Measurements from ENCODE around the gene APPBP2.
"Not testable (repeated sequence)": the region's sequence is repeated elsewhere in the genome, so short reads cannot be mapped to it uniquely, and the experiment has no call there.

The APPBP2 gene

DNA sequence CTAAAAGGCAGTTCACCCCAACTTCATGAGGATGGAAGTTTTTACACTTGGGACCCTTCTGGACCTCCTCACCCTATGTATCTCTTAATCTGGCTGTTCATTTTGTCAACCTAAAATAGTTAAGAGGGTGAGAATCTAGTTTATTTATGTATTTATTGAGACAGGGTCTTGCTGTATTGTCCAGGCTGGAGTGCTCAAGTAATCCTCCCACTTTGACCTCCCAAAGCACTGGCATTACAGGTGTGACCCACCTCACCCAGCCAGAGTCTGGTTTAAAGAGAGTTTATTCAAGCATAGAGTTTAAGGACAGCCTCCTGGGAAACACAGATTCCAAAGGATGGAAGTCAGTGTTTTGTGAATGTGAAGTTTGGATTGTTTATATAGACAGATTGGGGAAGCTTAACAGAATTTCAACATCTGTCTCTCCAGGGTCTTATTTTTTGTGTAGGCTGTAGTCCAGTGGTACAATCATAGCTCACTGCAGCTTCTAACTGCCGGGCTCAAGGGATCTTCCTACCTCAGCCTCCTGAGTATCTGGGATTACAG is 8.0 kb upstream of the APPBP2 start:
- DNase-seq, result no peak

DNA sequence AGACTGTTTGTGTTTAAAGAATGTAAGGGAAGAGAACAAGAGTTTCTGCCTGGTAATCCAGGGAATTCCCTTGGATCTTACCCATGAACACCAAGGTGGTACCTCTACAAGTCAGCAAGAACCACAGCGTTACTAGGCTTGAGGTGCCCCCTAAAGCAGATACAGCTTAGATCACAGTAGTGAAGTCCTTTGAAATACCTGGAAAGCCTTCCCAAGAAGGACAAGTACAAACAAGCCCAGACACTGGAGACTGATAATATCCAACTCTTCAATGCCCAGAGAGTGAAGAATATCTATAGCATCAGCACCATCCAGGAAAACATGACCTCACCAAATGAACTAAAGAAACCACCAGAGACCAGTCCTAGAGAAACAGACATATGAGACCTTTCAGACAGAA is 3.8 kb upstream of the APPBP2 start:
- no peak for DNase-seq

DNA sequence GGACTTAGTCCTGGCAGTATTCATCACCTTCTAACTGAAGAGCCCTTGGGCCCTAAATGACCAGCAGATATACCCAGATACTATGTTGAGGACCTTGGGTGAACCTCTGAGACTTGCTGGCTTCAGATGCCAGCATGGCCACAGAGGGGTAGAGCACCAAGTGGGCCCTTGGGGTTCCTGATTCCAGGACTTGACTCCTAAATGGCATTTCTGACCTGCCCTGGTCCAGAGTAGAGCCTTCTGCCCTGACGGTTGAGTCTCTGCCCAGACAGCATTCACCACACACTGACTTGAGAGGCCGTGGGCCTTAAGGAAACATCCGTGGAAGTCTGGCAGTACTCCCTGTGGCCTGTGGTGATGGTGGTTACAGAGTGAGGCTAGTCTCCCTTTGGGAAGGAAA is 2.8 kb upstream of the APPBP2 start:
- no peak for DNase-seq

DNA sequence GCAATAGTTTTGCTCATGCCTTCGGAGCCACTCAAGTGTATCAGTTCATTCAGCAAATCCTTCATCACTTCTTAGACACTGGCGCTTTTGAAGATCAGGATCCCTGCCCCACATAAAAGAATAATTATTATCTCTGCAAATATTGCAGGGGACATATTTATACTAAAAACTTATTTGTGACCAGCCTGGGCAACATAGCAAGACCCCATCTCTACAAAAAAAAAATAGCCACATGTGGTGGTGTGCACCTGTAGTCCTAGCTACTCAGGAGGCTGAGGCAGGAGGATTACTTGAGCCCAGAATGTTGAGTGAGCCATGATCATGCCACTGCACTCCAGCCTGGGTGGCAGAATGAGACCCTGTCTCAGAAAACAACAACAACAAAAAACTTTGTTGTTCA is 1.7 kb upstream of the APPBP2 start:
- DNase-seq, result no peak

DNA sequence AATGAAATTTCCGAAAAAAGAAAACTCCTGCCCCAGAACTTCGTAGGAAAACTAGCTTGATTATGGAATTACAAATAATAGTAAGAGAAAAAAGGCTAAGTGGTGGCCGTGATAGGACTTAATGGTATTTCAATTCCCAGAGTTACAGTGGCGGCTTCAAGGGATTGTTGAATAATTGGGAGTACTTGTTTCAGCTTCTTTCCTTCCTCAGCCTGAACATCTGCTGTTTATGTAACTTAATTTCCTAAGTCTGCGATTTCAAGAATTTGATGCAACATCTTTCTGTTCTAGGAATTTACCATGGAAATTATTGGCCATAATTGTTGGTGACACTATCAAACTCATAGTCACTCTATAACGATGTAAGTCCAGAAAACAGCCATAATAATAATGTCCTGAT is 684 bp upstream of the APPBP2 start:
- DNase-seq, result no peak

DNA sequence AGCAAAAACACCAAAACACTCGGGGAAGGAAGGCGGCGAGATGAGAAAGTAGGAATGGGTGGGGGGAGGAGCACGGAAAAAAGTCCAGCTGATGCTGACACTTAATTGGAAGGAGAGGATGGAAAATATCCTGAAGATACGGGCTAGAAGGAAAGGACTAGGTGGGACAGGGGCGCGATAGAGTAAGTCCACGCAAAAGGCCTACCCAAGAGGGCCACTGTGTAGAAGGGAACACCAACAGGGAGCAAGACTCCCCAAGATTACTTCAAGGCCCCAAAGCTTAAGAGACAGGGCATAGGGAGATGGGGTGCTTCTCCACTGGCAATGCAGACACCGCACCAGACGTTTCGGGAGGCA is 736 bp downstream of the APPBP2 start:
- no peak for DNase-seq

DNA sequence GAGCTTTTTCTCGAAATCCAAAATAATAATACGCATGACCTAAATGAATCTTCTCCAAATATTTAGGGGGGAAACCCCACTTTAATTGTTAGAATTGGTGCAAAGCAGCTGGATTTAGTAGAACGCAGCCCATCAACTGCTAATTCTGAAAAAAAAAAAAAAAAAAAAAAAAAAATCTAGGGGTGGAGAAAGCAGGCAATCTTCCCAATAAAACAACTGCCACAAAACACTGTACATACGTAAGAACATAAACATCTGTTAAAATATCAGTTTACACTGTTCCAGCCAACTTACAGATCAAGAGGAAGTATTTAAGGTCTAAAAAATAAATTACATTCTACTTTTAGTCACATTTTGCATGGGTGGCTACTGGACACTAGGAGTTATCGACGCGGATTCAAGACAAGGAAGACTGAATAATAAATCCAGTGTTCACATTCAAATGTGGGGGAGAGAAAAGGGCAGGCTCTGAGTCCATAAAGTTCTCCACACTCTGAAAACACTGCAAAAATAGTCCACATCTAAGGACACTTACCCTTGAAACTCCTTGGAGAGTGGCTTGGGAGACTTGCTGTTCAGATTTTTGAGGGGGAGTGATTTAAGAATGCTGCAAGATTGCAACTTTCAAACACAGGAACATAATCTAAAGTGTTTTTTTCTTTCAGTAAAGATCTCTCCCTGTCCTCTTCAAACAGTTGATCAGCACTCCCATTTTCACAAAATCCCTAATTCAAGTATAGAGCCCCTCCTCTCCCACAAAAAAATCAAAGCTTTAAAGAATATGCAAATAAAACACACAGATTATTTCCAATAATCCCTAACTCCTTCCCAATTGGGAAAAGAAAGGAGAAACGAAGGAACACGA is 1.3 kb downstream of the APPBP2 start:
- DNase-seq, result peak; percentile 18

DNA sequence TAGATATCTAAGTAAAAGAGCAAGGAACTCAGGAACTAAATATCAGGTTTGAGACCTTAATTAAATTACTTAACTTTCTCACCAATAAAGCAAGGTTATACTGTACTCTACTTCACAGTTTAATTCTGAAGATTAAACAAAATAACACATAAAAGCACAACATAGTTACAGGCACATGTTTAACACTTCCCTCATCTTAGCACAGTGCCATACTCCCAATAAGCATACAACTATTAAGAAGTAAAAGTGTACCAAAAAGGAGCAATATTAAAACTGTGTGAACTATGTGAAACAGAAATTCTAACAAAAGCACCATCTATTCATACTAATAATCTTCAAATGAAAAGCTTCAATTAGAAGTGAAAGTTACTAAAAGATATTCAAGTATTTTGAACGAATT is 2.2 kb downstream of the APPBP2 start:
- DNase-seq, result no peak

DNA sequence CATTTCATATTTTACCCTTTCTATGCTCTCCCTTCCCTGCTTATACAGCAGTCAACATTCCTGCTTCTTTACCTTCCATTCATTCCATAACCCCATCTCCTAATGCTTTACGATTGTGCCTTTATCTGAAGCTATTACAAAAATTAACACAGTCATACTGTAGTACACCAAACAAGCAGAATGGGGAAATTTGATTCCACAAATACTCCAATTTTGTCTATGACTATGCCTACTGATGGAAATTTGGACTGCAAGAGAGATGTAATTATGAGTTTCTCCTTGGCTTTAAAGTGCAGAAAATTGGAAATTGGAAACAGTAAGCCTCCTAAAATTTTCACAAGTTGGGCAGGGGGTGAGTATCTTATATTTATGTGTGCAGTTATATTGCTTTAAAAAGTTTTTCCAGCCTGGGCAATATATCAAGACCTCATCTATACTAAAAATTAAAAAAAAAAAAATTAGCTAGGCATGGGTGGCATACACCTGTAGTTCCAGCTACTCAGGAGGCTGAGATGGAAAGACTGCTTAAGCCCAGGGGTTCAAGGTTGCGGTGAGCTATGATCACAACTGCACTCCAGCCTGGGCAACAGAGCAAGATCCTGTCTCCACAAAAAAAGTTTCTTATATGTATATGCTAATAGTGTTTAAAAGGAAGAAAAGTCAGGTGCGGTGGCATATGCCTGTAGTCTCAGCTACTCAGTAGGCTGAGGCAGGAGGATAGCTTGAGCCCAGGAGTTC is 3.0 kb downstream of the APPBP2 start:
- no peak for DNase-seq

DNA sequence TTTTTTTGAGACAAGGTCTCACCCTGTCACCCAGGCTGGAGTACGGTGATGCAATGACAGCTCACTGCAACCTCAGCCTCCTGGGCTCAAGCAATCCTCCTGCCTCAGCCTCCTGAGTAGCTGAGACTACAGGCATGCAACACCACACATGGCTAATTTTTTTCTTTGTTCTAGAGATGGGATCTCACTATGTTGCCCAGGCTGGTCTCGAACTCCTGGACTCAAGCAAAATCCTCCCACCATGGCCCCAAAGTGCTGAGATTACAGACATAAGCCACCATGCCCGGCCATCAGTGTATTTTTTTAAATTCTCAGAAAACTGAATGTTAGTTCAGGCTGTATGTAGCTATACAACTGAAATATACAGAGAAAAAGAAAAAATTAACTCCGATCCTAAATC is 6.2 kb downstream of the APPBP2 start:
- DNase-seq, result no peak

DNA sequence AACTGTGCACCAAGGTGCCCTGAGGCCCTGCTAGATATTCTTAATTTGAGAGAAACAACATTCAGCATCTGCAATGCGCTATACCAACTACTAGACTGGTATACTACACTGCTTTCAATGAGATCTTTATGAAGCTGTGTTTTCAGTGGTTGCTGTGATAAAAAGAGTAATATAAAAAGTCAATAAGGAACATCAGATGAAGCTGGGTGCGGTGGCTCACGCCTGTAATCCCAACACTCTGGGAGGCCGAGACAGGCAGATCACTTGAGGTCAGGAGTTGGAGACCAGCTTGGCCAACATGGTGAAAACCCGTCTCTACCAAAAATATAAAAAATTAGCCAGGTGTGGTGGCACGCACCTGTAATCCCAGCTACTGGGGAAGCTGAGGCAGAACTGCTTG is 10.4 kb downstream of the APPBP2 start:
- not testable (repeated sequence) for DNase-seq

DNA sequence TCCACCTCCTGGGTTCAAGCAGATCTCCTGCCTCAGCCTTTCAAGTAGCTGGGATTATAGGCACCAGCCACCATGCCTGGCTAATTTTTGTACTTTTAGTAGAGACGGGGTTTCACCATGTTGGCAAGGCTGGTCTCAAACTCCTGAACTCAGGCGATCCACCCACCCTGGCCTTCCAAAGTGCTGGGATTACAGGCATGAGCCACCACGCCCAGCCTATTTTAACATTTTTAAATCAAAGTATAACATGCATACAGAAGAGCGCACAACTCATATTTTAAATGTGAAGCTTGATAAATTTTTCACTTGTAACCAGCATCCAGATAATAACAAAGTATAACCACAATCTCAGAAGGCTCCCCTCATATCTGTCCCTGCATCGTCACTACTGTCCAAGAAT is 10.8 kb downstream of the APPBP2 start:
- DNase-seq, result not testable (repeated sequence)

DNA sequence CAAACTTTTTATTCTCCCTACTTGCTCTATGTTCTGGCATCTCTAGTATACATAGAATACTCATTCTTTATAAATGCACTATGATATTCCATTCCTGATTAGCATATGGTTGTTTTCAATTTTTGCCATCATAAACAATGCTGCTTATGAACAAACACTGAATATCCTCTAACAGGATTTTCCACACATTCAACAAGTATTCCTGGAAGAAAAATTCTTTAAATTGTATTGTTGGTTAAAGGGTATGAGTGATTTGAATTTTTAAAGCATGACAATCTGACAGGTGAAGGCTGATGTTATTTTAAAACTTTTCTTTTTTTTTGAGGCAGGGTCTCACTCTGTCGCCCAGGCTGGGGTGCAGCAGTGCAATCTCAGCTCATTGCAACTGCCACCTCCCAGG is 11.5 kb downstream of the APPBP2 start:
- DNase-seq, result no peak

DNA sequence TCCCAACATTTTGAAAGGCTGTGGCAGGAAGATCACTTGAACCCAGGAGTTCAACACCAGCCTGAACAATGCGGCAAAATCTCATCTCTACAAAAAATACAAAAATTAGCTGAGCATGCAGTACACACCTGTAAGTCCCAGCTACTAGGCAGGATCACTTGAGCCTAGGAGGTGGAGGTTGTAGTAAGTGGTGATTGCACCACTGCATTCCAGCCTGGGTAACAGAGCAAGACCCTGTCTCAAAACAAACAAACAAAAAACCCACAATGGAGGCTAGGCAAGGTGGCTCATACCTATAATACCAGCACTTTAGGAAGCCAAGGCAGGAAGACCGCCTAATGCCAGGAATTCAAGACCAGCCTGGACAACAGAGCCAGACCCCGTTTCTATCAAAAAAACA is 12.0 kb downstream of the APPBP2 start:
- no peak for DNase-seq

DNA sequence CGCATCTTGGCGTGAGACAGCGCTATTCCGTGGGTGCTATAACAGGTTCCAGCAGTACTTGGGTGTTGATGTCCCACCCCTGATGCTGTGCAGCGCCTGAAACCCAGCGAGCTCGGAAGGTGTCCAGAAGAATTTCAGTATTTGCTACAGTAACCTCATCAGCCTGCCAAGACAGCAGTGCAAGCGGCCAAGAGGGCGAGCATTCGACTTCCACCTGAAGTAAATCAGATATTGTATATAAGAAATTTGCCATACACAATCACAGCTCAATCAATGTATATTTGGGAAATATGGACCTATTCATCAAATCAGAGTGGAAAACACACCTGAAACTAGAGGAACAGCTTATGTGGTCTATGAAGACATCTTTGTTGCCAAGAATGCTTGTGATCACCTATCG is 13.0 kb downstream of the APPBP2 start:
- no peak for DNase-seq

DNA sequence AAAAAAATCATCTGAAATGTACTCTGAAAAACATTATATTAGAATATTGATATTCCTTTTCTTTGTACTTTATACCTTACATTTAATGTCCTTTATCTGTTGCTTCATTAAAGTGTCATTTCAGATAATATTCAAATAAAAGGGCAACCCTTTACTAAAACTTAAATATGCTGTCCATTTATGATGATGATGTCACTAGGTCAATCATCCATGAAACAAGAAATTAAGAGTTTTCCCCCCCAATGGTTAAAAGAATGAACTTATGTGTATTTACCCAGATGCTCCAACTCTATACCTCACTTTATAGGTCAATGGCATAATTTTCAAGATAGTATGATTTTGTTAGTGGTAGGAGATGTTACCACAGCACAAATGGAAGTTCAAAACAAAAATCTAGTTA is 15.3 kb downstream of the APPBP2 start:
- DNase-seq, result no peak

DNA sequence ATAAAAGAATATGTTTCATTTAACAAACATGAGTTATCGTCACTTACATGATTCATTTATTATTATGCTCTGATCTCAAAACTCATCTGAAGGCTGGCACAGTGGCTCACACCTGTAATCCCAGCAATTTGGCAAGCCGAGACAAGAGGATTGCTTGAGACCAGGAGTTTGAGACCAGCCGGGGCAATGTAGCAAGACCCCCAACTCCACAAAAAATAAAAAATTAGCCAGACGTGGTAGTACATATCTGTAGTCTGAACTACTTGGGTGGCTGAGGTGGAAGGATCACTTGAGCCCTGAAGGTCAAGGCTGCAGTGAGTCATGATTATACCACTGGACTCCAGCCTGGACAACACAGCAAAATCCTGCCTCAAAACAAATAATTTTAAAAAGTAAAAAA is 16.0 kb downstream of the APPBP2 start:
- DNase-seq, result no peak

DNA sequence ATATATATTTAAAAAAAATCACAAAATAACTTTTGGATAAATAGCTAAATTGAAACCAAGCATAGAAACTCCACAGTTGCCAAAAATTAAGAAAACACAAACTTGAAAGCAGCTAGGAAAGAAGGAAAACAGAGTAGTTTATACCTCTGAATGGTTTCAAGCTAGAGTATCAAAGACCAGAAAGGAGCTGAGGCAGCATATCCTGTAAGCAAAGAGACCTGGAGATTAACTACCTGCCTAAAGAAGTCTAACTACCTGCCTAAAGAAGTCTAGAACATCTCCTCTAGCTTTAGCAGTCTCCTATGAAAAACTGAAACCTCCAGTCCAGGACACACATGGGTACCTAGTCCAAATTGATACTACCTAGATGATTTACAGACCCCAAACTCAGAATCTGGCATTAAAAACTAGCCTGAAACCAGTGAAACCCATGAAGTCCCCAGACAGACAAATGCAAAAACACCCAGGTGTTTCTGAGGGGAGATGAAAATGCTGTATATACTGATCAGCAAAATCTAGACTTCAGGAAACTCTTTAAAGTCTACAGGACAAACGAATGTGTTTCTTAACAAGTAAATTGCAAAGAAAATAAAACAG is 17.6 kb downstream of the APPBP2 start:
- DNase-seq, result no peak

DNA sequence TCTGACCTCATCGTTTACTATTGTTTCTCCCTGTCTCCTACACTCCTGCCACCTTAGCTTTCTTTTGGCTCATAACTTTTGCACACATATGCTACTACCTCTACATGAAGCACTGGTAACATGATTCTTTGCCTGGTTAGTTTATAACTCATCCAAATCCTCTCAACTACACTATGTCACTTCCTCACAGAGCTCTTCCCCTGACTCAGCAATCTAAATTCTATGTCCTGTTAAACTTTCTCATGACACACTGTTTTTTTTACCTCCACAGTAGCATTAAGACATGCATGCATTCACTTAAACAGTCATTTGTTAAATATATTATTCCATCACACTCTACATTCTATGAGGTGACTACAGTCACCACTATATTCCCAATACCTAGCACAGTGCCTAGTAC is 19.7 kb downstream of the APPBP2 start:
- DNase-seq, result peak; percentile 64

DNA sequence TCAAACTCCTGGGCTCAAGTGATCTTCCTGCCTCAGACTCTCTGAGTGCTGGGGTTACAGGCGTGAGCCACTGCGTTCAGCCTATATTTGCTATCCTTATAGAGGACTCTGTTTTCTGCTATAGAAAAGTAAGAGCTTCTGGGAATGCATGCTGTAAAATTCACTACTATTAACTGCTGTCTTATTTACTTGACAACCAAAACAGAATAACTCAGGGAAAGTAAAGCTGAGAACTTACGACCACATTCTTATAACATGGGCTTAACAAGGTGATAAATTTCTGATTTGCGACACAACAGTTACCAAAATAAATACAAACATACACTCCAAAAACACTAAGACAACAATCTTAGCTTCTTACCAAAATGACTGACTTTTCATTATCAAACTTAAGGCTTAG is 23.9 kb downstream of the APPBP2 start:
- DNase-seq, result no peak

DNA sequence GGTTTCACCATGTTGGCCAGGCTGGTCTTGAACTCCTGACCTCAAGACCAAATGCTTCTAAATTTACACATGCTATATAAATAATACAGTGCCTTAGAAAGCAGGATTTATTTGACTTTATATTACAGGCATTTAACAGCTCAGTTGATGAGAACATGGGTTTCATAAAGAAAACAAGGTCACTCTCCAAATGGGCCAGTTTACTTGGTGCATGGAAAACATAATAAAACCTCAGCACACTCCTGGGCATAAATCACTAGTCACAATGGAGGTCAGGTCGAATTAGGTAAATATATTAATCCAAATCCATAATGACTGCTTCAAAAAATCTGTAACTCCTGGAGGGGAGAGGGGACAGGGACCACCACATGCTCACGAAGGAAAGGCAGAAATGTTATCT is 24.5 kb downstream of the APPBP2 start:
- no peak for DNase-seq

DNA sequence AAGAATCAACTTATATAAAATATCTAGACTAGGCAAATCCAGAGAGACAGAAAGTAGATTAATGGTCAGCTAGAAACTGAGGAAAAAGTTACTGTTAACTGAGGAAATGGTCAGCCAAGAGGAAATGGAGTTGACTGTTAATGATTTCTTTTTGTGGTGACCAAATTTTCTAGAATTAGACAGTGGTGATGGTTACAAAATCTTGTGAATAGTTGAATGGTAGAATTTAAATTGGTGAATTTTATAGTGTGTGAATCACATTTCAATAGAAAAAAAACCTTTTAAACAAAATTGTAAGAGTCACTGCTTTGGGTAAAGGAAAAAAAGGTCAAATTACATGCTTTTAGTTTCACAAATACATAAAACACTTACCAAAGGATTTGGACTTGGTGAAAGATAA is 30.0 kb downstream of the APPBP2 start:
- DNase-seq, result no peak

DNA sequence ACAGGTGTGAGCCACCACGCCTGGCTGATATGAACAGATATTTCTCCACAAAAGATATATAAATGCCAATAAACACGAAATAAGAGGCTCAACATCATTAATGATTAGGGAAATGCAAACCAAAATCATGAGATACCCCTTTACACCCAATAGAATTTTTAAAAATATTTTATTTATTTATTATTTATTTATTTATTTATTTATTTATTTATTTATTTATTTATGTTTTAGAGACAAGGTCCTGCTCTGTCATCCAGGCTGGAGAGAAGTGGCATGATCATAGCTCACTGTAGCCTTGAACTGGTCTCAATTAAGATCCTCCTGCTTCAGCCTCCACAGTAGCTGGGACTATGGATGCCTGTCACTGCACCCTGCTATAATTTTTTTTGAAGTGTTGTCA is 30.8 kb downstream of the APPBP2 start:
- DNase-seq, result no peak

DNA sequence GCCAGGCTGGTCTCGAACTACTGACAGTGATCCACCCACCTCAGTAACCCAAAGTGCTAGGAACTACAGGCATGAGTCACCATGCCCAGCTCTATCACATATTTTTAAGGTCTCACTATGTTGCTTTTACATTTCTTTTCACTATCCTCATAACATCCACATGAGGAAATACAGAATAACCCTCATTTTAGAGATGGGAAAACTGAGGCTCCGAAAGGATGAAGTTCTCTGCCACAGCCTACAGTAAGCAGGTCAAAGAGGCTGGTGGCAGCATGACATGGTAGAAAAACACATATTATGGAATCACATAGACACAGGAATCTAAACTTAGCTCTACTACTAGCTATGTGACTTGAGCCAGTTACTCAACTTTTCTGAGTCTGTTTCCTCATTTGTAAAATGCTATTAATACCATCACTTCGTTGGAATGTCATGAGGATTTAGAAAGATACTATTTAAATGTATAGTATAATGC is 32.2 kb downstream of the APPBP2 start:
- no peak for DNase-seq

Measured in hematopoietic multipotent progenitor cell treated with erythropoietin and hydrocortisone succinate and interleukin-3 and kit ligand, for 4 days (in vitro differentiated cells).